H1 (cell line): ENCODE data around the gene SUSD5. TPM values are rescaled to one million over a fixed set of nuclear protein-coding genes. Genes with fewer than 3 reads are reported as not detected.

Experiments
- CHD1 ChIP-seq: IDR thresholded peaks from 2 replicates; pipeline ENCODE4 v1.6.1; 2012; ENCODE audit warnings: low read depth, low read length, improper control_type of control experiment
- EZH2 ChIP-seq: fragments of 200-600 bp; sonication (generic); IDR thresholded peaks from 2 replicates; pipeline ENCODE4 v1.7.1; 2012; ENCODE audit warnings: low read depth, mild to moderate bottlenecking, moderate library complexity, low read length, inconsistent platforms; ENCODE audit not compliant: severe bottlenecking
- FOSL1 ChIP-seq: IDR thresholded peaks from 2 replicates; pipeline ENCODE4 v1.6.1; 2011; ENCODE audit warnings: mild to moderate bottlenecking, low read depth, low read length, moderate library complexity; ENCODE audit not compliant: insufficient read depth
- JUN ChIP-seq: IDR thresholded peaks from 2 replicates; pipeline ENCODE4 v1.6.1; 2011; ENCODE audit warnings: low read depth, mild to moderate bottlenecking, improper control_type of control experiment, low read length
- KDM4A ChIP-seq: IDR thresholded peaks from one replicate; pipeline ENCODE4 v1.7.1; 2012; ENCODE audit warnings: low read depth, mild to moderate bottlenecking, moderate library complexity, low read length, inconsistent platforms; ENCODE audit not compliant: severe bottlenecking
- RXRA ChIP-seq: IDR thresholded peaks from 2 replicates; pipeline ENCODE4 v1.6.1; 2011; ENCODE audit warnings: low read depth, mild to moderate bottlenecking, low read length, moderate library complexity; ENCODE audit not compliant: insufficient read depth
- SRF ChIP-seq: IDR thresholded peaks from 2 replicates; pipeline ENCODE4 v1.6.1; 2011; ENCODE audit warnings: mild to moderate bottlenecking, low read depth, low read length, moderate library complexity
- TAF7 ChIP-seq: optimal IDR thresholded peaks from 2 replicates; pipeline ENCODE3; 2011; ENCODE audit warnings: low read depth, mild to moderate bottlenecking, inconsistent platforms, low read length, moderate library complexity, borderline replicate concordance
- polyA plus RNA-seq, 7 experiments: library from polyadenylated mRNA; depleted of rRNA in 3 of 7; stranded (reverse) in 5 of 7; unstranded in 2 of 7; fragments of >200 nt in 5 of 7; fragments of 200-250 nt in 2 of 7; gene quantifications; 1 replicate in 5 of 7; 2 replicates in 1 of 7; 4 replicates in 1 of 7; pipeline versions ENCODE4 v1.2.1 to v1.2.3, GENCODE V29; 2011 to 2013; ENCODE audit warnings: missing spikeins in 2 of 7, mixed read lengths in 2 of 7
- total RNA-seq: library from RNA; stranded (reverse); fragmentation: NEBNext Ultra II Directional; extraction: Animal tissue kit (Norgen Biotek cat#: 25700); gene quantifications from 2 replicates; pipeline ENCODE4 v1.2.1, GENCODE V29; 2021
- TF ChIP-seq, protein P1 (sequence below): IDR thresholded peaks from 2 replicates; pipeline ENCODE4 v1.6.1; 2011; ENCODE audit warnings: low read length, improper control_type of control experiment

SUSD5 gene
- total and polyA plus RNA-seq, 2 of the 8 experiments (the other 6 are each of a cell fraction or from before 2014, with no cell fraction given): 0.92 to 3.3 TPM

- TF ChIP-seq EZH2 (no peak), TAF7 (no peak), CHD1 (no peak), JUN (no peak), SRF (no peak), FOSL1 (no peak), KDM4A (no peak), RXRA (no peak)
- TF ChIP-seq, protein P1, sequence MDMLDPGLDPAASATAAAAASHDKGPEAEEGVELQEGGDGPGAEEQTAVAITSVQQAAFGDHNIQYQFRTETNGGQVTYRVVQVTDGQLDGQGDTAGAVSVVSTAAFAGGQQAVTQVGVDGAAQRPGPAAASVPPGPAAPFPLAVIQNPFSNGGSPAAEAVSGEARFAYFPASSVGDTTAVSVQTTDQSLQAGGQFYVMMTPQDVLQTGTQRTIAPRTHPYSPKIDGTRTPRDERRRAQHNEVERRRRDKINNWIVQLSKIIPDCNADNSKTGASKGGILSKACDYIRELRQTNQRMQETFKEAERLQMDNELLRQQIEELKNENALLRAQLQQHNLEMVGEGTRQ: no peak
These were observed 11.3 kb upstream of the SUSD5 start (continued) for GRCh38 chr3:33229947-33230346.
